ENCODE results near the gene USP36. TPM values are rescaled to one million over a fixed set of nuclear protein-coding genes. Genes with fewer than 3 reads are reported as not detected.
A peak's percentile ranks its signal among the peaks of the same experiment; 100 is the strongest.

Gene USP36
- total and polyA plus RNA-seq, 9 of the 15 experiments (the other 6 are each of a cell fraction or from before 2014, with no cell fraction given): 6.4 to 72.8 (median 22.5) TPM

DNA sequence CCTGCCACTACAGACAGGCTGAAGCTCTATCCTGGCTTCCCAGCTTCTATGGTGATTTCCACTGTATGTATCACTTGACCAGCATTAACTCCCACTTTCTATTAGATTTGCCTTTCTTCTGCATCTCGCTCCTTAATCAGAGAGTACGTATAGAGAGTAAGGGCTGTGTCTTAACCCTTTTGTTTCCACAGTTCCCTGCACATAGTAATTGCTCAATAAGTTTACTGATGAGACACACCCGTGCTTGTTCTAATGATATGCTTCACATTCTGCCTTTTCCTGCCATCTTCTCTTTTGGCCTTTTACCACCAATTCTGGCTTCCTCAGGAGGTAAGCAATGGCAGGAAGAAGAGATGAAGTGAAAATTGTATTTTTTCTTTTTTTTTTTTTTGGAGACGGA is 20.6 kb upstream of the USP36 start:
- peaks cover 5 to 15% of the 10 kb centered on the region in 2 experiments; a peak in 3 of 5 replicates for H3K4me1 ChIP-seq (replicated peaks in 1 of 2; ENCODE audit: control insufficient read depth in 2 of 2, insufficient read depth in 2 of 2, low read length in 2 of 2)
- H3K9ac ChIP-seq (ENCODE audit: insufficient read depth in 1 of 2, low read depth in 2 of 2, low read length in 2 of 2): no peak overlapping the region
- no peak overlapping the region for H3K4me2 ChIP-seq (ENCODE audit: insufficient read depth, low read length)
- WGBS (ENCODE audit: insufficient coverage, low coverage, missing lambda C conversion rate): 50% methylated on average over 3 of the region's 4 CpGs
- TF ChIP-seq, protein P1, sequence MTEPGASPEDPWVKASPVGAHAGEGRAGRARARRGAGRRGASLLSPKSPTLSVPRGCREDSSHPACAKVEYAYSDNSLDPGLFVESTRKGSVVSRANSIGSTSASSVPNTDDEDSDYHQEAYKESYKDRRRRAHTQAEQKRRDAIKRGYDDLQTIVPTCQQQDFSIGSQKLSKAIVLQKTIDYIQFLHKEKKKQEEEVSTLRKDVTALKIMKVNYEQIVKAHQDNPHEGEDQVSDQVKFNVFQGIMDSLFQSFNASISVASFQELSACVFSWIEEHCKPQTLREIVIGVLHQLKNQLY (CRISPR knock-in tag; conservative IDR thresholded peaks at IDR 0.05): no peak
- TF ChIP-seq RBM25 (IDR thresholded peaks at IDR 0.05; ENCODE audit: low read depth, low read length, severe bottlenecking): peak; percentile 11
- H3K4me3 ChIP-seq: no peak overlapping the region
- DNase-seq (ENCODE audit: extremely low read depth in 1 of 4, low spot score in 3 of 4) (no peak), FAIRE-seq (no peak), ATAC-seq (no peak)
- BruUV-seq (replicated peaks): no TSS peak
- no peaks in the 10 kb centered on the region for H3K79me2 ChIP-seq (ENCODE audit: control insufficient read depth, insufficient read depth, low read length)
- H3K9me1 ChIP-seq (ENCODE audit: control insufficient read depth, insufficient read depth, low read length): no peaks in the 10 kb centered on the region
- H3K36me3 ChIP-seq (ENCODE audit: control insufficient read depth, insufficient read depth, low read length): no peaks in the 10 kb centered on the region
- ChIA-PET POLR2A (no interaction called here), CTCF (ENCODE audit: low intra/inter-chr PET ratio) (no interaction called here)
- H3K27me3 ChIP-seq (ENCODE audit: control insufficient read depth in 2 of 2, insufficient read depth in 2 of 2, low read length in 2 of 2): peaks cover 3 to 10% of the 10 kb centered on the region in 2 experiments; a peak in 3 of 5 replicates
- no peaks in the 10 kb centered on the region for H4K20me1 ChIP-seq (replicated peaks; ENCODE audit: control insufficient read depth, insufficient read depth, low read length)
- in situ Hi-C loops (cut with MboI): no loop called here
- no peaks in the 10 kb centered on the region for H3K9me3 ChIP-seq (replicated peaks; ENCODE audit: control insufficient read depth, insufficient read depth, low read depth, low read length)
- intact Hi-C loops (cut with micrococcal nuclease): no loop called here
- no peak overlapping the region for H2AFZ ChIP-seq (ENCODE audit: low read depth, low read length)
- no peak overlapping the region for H3K27ac ChIP-seq (ENCODE audit: extremely low read depth, low read depth, low read length)

DNA sequence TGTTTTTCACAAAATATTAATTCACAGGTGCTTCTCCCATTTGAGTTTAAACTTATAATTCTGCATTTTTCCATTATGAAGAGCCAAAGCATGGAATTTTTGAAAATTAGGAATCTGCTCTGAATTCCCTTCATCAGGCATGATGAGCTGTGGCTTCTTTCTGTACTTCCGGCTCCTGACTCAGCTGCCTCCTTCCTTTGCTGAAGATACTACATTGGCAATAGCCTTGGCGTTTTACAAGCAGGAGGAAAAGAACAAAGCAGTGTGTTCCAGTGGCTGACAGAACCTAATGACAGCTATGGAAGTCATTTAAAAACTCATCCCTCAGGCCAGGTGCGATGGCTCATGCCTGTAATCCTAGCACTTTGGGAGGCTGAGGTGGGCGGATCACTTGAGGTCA is 18.4 kb upstream of the USP36 start:
- DNase-seq (ENCODE audit: extremely low read depth in 1 of 4, low spot score in 3 of 4) (no peak), FAIRE-seq (no peak), ATAC-seq (no peak)
- H4K20me1 ChIP-seq (replicated peaks; ENCODE audit: control insufficient read depth, insufficient read depth, low read length): no peaks in the 10 kb centered on the region
- H3K4me2 ChIP-seq (ENCODE audit: insufficient read depth, low read length): no peak overlapping the region
- peaks cover 3 to 17% of the 10 kb centered on the region in 2 experiments; a peak in 3 of 5 replicates for H3K27me3 ChIP-seq (ENCODE audit: control insufficient read depth in 2 of 2, insufficient read depth in 2 of 2, low read length in 2 of 2)
- no peak overlapping the region for H3K27ac ChIP-seq (ENCODE audit: extremely low read depth, low read depth, low read length)
- H3K4me1 ChIP-seq (replicated peaks in 1 of 2; ENCODE audit: control insufficient read depth in 2 of 2, insufficient read depth in 2 of 2, low read length in 2 of 2): peaks cover 14 to 21% of the 10 kb centered on the region in 2 experiments
- H3K79me2 ChIP-seq (ENCODE audit: control insufficient read depth, insufficient read depth, low read length): no peaks in the 10 kb centered on the region
- WGBS (ENCODE audit: insufficient coverage, low coverage, missing lambda C conversion rate): 20% methylated on average over 3 of the region's 4 CpGs
- in situ Hi-C loops (cut with MboI): no loop called here
- no peaks in the 10 kb centered on the region for H3K9me1 ChIP-seq (ENCODE audit: control insufficient read depth, insufficient read depth, low read length)
- H3K9me3 ChIP-seq (replicated peaks; ENCODE audit: control insufficient read depth, insufficient read depth, low read depth, low read length): no peaks in the 10 kb centered on the region
- H3K36me3 ChIP-seq (ENCODE audit: control insufficient read depth, insufficient read depth, low read length): no peaks in the 10 kb centered on the region
- no peak overlapping the region for H3K9ac ChIP-seq (ENCODE audit: insufficient read depth in 1 of 2, low read depth in 2 of 2, low read length in 2 of 2)
- no TSS peak for BruUV-seq (replicated peaks)
- no peak overlapping the region for H2AFZ ChIP-seq (ENCODE audit: low read depth, low read length)
- ChIA-PET CTCF (ENCODE audit: low intra/inter-chr PET ratio) (no interaction called here), POLR2A (no interaction called here)
- H3K4me3 ChIP-seq: no peak overlapping the region
- intact Hi-C loops (cut with micrococcal nuclease): no loop called here
- TF ChIP-seq JUNB (CRISPR knock-in tag; conservative IDR thresholded peaks at IDR 0.05) (no peak), EGR1 (conservative IDR thresholded peaks at IDR 0.05) (0 out of 2 replicates have a peak, but pooled peaks have one; percentile 27), ADNP (tag; IDR thresholded peaks at IDR 0.05) (0 out of 2 replicates have a peak, but pooled peaks have one; percentile 41), GABPB2 (CRISPR knock-in tag; conservative IDR thresholded peaks at IDR 0.05) (no peak), BCL6 (CRISPR knock-in tag; IDR thresholded peaks at IDR 0.05) (no peak), ZNF311 (CRISPR knock-in tag; IDR thresholded peaks at IDR 0.05) (no peak)
- TF ChIP-seq, protein P2, sequence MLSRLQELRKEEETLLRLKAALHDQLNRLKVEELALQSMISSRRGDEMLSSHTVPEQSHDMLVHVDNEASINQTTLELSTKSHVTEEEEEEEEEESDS (CRISPR knock-in tag; IDR thresholded peaks at IDR 0.05): no peak
- TF ChIP-seq, protein P3, sequence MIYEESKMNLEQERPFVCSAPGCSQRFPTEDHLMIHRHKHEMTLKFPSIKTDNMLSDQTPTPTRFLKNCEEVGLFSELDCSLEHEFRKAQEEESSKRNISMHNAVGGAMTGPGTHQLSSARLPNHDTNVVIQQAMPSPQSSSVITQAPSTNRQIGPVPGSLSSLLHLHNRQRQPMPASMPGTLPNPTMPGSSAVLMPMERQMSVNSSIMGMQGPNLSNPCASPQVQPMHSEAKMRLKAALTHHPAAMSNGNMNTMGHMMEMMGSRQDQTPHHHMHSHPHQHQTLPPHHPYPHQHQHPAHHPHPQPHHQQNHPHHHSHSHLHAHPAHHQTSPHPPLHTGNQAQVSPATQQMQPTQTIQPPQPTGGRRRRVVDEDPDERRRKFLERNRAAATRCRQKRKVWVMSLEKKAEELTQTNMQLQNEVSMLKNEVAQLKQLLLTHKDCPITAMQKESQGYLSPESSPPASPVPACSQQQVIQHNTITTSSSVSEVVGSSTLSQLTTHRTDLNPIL (CRISPR knock-in tag; IDR thresholded peaks at IDR 0.05): no peak
- TF ChIP-seq, protein P4, sequence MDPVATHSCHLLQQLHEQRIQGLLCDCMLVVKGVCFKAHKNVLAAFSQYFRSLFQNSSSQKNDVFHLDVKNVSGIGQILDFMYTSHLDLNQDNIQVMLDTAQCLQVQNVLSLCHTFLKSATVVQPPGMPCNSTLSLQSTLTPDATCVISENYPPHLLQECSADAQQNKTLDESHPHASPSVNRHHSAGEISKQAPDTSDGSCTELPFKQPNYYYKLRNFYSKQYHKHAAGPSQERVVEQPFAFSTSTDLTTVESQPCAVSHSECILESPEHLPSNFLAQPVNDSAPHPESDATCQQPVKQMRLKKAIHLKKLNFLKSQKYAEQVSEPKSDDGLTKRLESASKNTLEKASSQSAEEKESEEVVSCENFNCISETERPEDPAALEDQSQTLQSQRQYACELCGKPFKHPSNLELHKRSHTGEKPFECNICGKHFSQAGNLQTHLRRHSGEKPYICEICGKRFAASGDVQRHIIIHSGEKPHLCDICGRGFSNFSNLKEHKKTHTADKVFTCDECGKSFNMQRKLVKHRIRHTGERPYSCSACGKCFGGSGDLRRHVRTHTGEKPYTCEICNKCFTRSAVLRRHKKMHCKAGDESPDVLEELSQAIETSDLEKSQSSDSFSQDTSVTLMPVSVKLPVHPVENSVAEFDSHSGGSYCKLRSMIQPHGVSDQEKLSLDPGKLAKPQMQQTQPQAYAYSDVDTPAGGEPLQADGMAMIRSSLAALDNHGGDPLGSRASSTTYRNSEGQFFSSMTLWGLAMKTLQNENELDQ (CRISPR knock-in tag; IDR thresholded peaks at IDR 0.05; ENCODE audit: borderline replicate concordance): no peak

Measured in K562 (cell line).